GM19023 (cell line): Measurements from ENCODE around the gene ARAP1.
A peak's percentile ranks its signal among the peaks of the same experiment; 100 is the strongest.

Experiments used
- ATAC-seq: cut with Tn5 transposase; IDR thresholded peaks from one replicate; pipeline ENCODE4 v1.9.1; 2021; ENCODE audit warnings: mild to moderate bottlenecking, moderate library complexity; ENCODE audit not compliant: unreplicated experiment

ARAP1 gene

DNA sequence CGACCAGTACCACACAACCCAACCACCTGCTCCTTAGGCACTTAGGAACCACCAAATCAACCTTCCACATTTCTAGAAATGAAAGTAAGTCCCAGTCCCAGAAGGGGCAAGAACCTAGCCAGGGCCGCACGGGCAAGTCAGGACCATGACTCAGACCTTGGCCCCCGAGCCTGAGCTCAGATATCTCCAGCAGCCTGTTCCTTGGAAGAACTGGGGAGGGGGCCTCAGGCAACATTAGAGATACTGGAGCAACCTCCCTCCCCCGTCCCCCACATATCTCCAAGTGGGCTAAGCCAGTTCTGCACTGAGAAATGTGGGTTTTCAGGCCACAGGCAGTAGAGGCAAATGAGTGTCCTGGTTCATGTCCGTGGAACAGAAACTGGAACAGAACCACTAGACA lies 7.7 kb downstream of the ARAP1 start:
- ATAC-seq = peak; percentile 1

DNA sequence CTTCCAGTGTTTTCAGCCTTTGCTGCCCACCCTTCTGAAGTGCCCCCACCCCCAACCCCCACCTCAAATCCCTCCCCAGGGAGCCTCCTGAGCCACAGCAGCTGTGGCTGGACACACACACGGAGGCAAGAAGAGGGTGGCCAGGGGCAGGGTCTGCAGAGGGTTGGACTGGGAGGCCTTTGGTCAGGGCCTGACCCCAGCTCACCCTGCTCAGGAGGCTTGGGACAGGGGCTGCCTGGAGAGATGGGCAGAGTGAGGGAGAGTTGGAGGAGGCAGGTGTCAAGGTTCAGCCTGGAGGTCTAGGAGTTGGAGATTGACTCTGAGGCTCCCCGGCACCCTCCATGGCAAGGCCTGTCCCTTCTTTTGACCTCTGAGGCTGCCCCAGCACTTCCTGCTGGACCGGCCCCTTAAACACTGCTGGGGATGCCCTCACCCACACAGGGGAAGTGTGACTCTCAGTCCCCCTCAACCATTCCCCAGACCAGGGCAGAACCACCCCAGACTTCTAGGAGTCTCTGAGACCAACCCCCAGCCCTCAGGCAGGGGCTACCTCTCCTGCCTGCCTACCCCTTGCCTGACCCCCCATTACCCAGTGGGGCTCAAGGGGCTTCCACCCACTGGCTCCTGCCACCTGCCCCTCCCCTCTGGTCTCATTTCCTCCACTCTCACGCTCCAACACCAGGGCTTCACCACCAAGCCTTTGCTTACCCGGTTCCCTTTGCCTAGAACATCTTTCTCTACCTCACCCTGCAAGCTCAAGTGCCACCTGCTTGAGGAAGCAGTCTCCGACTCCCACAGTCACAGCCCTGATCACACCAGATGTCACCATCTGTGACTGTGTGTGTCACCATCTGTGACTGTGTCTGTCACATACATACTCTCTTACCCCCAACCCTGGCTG lies 8.6 kb downstream of the ARAP1 start:
- ATAC-seq = peak; percentile 69

DNA sequence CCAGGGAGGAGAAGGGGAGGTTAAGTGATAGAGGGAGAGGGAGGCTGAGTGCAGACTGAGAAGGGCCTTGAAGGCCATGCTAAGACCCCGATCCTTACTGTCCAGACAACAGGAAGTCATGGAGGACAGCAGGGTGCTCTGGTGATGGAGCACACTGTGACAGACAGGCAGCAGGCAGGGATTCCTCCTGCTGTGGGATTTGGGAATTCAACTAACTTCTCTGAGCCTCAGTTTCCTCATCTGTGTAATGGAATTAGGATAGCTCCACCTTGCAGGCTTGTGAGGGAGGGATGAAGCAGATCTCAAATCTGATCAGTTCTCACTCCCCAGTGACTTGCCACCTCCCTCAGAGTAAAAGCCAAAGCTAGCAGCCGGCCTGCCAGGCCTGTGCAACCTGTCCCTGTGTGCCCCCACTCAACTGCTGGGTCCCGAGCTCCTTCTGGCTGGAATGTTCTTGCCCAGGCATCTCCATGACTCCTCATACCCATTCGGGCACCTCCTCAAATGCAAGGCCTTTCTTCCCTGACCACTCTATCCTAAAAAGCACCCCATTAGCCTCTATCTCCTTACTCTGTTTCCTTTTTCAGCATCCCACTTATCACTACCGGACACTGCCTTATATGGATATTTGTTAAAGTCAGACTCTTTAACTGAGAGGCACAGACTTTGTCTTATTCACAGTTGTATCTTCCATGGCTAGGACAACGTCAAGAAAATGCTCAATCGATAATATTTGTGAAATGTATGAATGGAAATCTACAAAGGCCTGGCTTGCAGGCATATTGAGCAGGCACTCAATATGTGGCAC lies 9.5 kb downstream of the ARAP1 start:
- no peak for ATAC-seq

DNA sequence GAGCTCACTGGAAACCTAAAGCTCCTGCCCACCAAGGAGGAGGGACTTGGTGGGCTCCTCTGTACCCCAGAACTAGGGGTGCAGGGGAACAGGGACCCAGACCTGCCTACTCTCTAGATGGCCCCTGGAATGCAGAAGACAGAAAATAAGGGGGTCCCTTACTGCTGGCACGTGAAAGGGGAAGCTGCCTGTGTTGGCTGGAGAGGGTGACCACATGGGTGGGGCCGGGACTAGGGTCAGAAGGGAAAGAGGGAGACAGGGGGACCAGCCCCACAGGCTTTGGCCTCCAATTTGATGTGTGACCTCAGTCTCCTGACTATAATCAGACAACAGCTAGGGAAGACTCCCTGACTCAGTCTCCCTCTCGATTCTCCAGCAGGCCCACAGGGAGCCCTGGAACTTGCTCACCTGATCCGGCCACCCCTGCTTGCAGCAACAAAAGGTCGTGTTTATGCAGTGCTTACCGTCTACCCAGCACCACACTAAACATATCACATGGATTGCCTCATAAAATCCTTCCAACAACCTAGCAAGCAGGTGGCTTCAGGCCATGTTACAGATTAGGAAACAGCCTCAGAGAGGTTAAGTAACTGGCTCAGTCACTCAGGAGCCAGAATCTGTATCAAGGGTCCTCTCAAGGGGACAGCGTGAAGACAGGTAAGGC lies 10.2 kb downstream of the ARAP1 start:
- ATAC-seq = no peak

DNA sequence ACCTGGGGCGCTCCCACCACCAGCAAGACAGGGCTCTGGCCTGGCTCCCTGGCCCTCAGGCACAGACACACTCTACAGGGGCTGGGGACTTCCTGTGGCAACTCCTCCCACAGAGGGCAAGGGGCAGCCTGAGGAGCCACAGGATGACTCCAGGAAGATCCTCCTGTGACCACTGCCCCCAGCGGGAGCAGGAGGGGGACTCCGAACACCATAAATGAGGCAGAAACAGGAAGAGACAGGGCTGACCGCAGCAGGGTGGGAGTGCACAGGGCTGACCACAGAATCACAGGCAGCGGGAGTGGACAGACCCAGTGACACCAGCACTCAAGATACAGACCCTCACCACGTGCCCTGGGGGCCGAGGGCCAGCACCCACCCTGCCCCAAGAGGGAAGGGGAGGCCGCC lies 10.8 kb downstream of the ARAP1 start:
- ATAC-seq = no peak

DNA sequence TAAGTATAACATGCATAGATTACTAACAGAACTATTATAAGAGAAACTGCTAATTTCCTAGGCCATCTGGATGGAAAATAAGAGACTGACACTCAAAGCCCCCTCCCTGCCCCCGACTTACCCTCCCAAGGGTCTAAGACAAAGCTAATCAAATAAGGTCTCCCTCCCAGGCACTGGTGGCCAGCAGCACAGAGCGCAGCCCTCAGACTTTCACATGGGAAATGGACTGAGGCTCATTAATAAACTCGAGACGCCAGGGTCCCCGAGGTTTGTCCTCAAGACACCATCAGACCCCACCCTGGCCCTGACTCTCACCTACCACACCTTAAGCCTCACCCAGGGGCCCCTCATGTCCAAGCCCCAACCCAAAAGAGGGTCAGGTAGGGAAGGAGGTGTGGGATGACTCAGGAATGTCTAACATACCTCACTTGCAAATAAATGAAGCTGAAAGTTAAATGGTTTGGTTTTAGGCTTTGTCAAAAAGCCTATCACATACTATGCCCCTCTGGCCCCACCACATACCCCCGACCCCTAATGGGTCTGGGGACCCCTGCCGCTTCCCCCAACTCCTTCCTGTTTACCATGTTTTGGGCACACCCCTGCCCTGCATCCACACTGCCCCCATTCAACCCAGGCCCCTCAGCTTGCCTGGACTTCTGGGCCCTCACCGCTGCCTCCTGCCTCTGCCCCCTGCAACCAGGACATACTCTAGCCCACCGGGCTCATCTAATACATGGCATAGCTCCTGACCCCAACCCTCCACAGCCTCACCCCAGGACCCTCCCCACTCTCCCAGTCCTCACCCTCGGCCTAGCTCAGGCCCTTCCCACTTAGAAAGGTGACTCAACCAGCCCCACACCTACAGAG lies 11.4 kb downstream of the ARAP1 start:
- ATAC-seq = no peak

DNA sequence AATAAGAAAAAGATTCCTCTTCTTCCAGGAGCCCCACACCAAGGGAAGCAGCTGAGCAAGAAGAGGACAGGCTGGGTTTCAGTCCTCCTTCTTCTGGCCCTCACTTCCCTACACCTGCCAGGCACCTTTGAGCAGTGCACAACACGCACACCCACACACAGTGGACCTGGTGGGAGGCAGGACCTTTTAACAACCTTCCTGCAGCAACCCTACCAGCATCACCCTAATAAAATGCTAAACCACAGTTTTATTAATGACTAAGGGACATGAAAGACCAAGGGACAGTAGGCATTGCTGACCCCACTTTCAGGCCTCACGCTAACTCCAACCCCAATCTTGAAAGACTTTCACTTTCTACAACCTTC lies 12.2 kb downstream of the ARAP1 start:
- no peak for ATAC-seq

DNA sequence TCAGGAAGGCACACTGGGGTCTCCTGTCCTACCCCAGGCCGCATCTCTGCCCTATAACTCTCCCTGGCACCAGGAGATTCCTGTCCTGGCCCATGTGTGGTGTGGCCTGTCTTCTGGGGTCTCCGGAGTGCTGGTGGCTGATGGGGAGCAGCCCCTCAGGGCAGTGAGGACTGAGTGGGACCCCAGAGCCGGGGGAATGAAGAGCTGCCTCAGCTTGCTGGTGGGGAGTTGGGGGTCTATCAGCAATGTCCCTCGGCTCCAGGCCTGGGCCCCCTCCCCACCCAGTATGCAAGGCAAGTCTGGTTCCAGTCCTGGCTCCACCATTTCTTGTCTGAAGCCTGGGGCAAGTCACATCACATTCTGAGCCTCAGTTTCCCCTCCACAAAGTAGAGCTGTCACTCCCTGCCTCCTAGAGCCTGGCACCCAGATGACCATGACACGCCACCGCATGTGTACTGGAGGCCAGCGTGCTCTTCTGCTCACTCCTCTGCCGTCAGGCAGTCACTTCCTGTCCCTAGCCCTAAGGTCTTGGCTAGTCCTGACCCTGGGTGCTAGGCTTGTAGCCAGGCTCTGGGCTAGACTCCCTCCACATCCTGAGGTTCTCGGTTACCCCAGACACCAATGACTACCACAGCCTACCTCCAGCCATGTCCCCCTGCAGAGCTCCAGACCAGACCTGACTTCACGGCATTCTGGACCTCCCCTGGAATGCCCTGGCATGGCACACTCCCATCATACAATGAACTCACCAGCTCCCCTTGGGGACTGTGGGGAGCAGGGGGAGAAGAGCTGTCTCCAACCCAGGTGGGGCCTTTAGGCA lies 12.8 kb downstream of the ARAP1 start:
- no peak for ATAC-seq

DNA sequence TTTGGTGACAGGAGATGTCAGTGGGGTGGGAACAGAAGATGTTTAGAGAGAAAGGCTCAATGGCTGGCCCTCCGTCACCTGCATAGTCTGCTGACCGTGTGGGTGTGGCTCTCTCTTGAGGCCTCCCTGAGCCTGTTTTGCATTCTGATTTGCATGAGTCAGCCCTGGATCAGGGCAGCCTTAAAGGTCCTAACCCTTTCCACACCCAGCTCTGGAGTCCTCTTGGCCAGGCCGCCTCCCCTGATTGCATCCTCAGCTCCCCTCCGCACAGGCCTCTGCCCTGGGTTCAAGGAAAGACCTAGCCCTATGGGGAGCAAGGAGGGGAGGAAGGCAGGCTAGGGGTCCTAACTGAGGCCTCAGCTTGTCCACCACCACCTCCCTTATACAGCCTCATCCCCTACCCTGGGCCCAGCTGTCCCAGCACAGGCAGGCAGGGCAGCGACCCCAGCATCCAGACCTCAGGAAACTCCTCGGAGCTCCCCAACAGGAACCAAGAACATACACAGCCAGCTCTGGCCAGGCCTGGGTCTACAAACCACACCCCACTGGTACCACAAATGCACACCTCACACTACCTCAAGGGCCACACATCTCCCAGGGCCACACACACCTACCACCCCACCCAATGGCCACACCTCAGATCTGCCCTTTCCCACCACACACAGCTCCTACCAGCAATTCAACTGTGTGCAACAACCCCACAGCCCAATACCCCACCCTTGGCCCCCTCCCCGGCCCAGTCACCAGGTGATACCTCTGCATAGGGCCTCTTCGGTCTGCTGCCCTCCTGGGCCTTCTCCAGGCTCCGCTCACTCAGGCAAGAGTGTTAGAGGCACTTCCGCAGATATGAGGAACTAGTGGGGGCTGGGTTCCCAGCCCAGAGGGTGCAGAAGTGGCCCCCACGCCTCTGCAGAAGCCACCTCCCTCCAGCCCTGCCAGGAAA lies 13.7 kb downstream of the ARAP1 start:
- peak; percentile 39 for ATAC-seq

DNA sequence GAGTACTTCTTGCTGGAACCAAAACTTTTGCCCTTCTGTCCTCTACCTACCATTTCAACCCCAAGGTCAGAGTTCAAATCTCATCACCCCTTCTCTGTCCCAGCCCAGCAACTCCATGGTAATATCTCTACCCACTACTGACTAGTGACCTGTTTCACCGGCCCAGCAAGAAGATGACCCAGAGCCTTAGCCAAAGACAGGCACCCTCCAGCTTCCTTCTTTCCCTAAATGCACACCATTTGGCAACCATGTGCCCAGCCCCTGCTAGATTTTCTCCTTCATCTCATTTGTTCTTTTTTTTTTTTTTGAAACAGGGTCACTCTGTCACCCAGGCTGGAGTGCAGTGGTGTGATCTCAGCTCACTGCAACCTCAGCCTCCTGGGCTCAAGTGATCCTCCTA lies 14.9 kb downstream of the ARAP1 start:
- ATAC-seq = no peak

DNA sequence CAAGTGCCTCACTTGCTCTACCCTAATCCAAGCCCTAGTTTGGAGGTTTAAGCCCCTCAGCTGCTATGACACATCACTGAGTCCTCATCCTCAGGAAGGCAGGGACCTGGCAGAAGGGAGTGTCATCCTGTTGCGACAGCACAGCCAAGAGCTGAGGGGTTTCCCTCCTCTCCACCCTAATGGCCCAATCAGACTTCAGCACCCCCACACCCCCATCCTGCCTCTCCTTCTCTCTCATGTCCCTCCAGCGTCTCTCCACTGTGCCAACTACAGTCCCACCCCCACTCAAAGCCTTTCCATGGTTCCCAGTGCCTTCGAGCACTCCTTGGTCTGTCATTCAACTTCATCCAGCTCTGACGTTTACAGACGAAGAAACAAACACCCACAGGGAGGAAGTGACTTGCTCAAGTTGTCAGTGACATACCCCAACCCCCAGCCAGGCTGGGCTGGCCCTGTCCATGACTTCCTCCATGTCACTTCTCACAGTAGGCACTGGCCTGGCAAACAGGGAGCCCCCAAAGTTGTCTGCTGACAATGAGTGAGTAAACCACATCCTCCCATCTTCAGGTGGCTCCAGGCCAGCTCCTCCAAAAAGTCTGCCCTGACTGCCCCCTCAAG lies 15.6 kb downstream of the ARAP1 start:
- no peak for ATAC-seq

DNA sequence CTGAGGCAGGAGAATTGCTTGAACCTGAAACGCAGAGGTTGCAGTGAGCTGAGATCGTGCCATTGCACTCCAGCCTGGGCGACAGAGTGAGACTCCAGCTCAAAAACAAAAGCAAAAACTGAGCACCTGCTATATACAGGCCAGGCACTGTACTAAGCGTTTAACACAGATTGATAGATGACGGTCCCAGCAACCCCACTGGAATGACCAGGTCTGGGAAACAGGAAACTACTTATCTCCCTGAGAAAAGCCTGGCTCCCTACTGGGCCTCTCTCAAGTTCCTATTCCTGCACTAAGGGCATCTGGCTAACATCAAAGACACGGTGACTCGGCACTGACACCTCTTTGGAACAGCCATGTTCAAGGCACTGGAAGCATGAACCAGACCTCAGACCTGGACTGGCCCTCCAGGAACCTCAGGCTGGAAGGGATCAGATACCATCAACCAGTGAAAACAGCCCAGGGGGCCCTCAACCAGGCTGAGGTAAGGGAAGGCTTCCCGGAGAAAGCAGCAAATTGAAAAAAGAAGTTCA lies 16.6 kb downstream of the ARAP1 start:
- ATAC-seq = no peak

DNA sequence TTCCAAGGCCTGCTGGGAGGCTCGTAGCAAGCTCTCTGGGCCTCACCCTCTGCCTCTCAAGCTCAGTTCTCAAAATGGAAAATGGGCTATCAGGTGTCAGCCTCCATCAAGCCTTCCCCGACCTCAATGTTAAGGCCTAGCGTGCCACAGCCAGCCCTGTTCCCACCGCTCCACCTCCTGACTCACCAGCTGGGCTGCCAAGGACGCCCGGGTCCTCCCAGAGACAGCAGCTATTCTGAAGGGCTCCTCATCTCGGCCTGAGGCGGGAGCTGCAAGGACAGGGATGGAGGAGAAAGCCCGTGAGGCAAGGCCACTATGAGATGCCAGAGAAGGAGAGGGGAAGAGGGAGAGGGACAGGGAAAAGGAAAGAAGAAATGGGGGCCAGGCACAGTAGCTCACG lies 19.9 kb downstream of the ARAP1 start:
- no peak for ATAC-seq

DNA sequence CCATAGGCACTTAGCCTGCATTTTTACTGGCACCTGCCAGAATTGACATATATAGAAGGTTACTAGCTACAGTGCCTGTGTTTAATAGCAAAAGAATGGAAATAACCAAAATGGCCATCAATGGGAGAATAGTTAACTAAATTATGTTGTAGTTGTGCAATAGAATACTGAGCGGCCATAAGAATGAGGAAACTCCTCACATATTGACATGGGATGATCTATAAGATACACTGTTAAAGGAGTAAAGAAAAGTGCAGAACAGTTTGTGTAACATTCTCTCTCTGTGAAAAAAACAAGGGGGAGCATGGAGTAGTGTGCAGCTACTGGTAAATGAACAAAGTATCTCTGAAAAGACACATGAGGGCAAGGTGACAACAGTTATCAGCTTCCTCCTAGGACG lies 21.5 kb downstream of the ARAP1 start:
- ATAC-seq = no peak

DNA sequence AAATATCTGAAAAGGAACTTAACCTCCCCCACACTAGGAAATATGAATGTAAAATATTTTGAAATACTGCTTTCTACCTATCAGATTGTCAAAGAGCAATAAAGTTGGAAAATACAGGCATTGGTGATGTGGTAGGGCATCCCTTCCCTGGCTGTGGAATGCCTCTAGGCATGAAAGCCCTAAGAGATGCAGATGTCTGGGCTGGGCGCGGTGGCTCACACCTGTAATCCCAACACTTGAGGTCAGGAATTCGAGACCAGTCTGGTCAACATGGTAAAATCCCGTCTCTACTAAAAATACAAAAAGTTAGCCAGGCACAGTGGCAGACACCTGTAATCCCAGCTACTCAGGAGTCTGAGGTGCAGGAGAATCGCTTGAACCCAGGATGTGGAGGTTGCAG lies 22.0 kb downstream of the ARAP1 start:
- no peak for ATAC-seq

DNA sequence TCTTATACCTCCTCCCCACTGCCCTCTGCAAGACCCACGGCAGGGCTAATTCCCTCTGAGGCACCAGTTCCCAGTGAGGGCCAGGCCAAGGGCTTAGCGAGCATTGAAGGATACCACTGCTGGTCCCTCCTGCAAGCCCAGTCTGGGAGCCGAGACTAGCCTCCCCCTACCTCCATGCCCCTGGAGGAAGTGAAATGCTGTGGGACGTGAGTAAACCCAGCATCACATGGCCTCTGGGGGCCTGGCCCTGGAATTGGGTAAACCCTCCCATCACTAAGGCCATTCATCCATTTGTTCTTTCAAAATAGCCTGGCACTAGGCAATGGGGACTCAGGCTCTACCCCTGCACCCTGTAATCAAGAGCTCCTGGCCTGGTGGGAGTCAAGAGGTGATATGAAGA lies 24.7 kb downstream of the ARAP1 start:
- ATAC-seq = no peak

DNA sequence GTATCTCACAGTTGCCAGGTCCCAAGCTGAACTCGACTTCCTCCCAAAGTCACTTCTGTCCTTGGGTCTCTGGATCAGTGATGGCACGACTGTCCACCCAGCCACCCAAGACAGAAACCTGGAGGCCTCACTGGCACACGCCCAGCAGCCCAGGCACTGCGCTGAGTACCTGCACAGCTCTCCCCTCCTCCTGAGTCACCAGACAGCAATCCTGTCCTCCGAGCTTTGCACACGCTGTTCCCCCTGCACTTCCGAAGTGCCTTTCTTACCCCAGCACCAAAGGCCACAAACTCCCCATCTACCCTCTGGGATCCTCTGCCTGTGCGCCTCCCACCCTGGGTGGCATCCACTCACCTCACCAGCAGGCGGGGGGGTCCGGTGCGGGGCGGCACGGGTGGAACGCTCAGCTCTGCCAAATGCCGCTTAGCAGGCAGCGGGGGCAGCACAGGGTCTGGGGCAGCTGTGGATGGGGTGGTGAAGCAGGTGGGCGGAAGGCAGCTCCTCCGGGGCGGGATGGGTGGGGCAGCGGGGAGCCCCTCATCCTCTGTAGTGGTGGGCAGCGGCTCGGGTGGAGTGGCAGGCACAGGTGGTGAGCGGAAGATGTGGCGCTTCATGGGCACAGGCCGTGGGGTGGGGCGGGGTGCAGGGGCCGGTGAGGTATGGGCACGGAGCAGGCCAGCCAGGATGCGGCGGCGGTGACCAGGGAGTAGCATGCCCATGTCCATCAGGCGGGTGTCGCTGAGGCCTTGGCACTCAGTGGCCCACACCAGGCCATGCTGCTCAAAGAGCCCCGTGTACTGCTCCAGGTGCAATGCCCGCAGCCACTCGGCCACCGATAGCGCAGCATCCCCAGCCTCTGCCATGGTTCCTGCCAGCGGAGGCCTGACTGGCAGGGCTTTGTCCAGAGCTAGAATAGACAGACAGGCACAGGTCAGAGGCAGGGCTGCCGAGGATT lies 25.7 kb downstream of the ARAP1 start:
- no peak for ATAC-seq
